Colonic mucosa (tissue), 4 donors: Measurements from ENCODE around the gene PHACTR3. TPM values are rescaled to one million over a fixed set of nuclear protein-coding genes. Genes with fewer than 3 reads are reported as not detected.

Source experiments
- DNase-seq: peaks from one replicate; pipeline ENCODE4 v3.0.0-alpha.2; 2020
- H3K27ac ChIP-seq: fragments of 200-600 bp; one replicate; pipeline ENCODE4 v1.8.0; 2021
- H3K27me3 ChIP-seq: fragments of 200-600 bp; one replicate; pipeline ENCODE4 v1.8.0; 2021
- H3K36me3 ChIP-seq: fragments of 200-600 bp; one replicate; pipeline ENCODE4 v1.8.0; 2021
- H3K4me1 ChIP-seq: fragments of 200-600 bp; one replicate; pipeline ENCODE4 v1.8.0; 2021; ENCODE audit warnings: mild to moderate bottlenecking
- H3K4me3 ChIP-seq: fragments of 200-600 bp; one replicate; pipeline ENCODE4 v1.8.0; 2021
- H3K9ac ChIP-seq, 2 donors: one replicate each; pipeline ENCODE4 v1.7.0; 2013; ENCODE audit warnings: control low read depth in 2 of 2, low read depth in 2 of 2, low read length in 2 of 2
- H3K9me3 ChIP-seq: fragments of 200-600 bp; one replicate; pipeline ENCODE4 v1.8.0; 2021
- CTCF ChIP-seq: fragments of 200-600 bp; IDR thresholded peaks from one replicate; pipeline ENCODE4 v1.8.0; 2022; ENCODE audit warnings: antibody characterized with exemption, mild to moderate bottlenecking
- intact Hi-C: fragments of 100-400 bp; cut with DNase I; formaldehyde crosslinking; loops from one replicate; pipeline ENCODE4 v1.14.1; 2022
- total RNA-seq, 2 donors: library from RNA; stranded (reverse); fragmentation: NEBNext Ultra II Directional in 1 of 2; extraction: Animal tissue kit (Norgen Biotek cat#: 25700) in 1 of 2; gene quantifications; one replicate each; pipeline ENCODE4 v1.2.1, GENCODE V29; 2021
- donor health status: healthy.
- donor health status: DM: no; HTN: no; CAD: no.
- donor health status: DM: no; HTN: no; CAD: no.

PHACTR3 gene
- total RNA-seq, 2 donors from 2014 or later: 0.44 to 0.53 TPM

DNA sequence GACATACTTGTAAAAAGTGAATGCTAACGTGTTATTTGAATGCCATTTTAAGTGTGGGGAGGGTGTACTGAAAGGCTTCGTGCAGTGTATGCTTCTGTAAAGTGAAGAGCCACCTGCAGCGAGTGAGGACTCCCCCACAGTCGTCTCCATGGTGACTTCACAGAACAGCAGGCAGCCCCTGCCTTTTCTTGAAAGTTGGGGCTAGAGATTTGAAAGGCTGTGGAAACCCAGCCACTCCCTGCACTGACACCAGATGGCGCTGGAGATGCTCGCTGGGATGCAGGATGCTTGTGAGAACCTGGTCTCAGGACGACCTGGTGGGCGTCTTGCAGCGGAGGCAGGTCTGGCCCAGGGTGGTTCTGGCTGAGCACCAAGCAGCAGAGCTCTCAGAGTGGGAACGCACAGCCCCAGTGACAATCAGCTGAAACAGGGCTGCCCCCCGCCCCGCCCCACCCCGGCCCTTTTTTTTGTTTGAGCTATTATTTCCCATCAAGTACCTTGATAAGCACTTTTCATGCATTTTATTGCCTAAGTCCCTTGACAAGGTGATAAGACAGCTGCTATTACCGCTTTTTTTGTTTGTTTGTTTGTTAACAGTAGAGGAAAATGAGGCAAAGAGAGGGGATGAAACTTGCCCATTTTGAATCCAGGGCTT is 178.8 kb downstream of the PHACTR3 start:
- peak; percentile 36 for DNase-seq
- TF ChIP-seq CTCF: peak; percentile 66
- no peaks in the 10 kb centered on the region for H3K9me3 ChIP-seq
- no peak overlapping the region for H3K9ac ChIP-seq
- H3K27me3 ChIP-seq: no peaks in the 10 kb centered on the region
- H3K36me3 ChIP-seq: no peaks in the 10 kb centered on the region
- intact Hi-C loops: loop anchor here (2.0 kb wide), 1 partner anchor 68 kb away; no protein-coding TSS in a partner anchor
- no peak overlapping the region for H3K4me3 ChIP-seq
- H3K4me1 ChIP-seq: no peaks in the 10 kb centered on the region
- no peak overlapping the region for H3K27ac ChIP-seq

DNA sequence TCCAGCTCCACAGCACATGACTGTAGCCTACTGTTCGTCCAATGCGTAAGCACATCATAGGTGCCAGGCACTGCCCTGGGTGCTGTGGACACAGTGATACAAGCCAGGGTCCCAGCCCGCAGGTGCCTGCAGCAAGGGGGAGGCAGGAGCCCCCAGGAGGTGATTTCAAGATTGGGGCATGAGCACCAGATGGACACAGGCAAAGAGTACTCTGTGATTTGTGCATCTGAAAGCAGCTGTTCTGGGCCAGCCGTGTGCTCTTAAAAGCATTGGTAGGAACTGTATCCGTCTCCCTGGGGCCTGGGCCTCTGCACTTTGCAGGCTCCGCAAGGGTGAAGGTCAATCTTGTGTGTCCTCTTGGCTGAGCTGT is 179.3 kb downstream of the PHACTR3 start:
- H3K9ac ChIP-seq: no peak overlapping the region
- H3K4me3 ChIP-seq: no peak overlapping the region
- H3K4me1 ChIP-seq: no peaks in the 10 kb centered on the region
- H3K27ac ChIP-seq: no peak overlapping the region
- H3K9me3 ChIP-seq: no peaks in the 10 kb centered on the region
- no peaks in the 10 kb centered on the region for H3K36me3 ChIP-seq
- no peaks in the 10 kb centered on the region for H3K27me3 ChIP-seq
- TF ChIP-seq CTCF: no peak
- no peak for DNase-seq
- intact Hi-C loops: loop anchor here (2.0 kb wide), 1 partner anchor 67 kb away; no protein-coding TSS in a partner anchor

DNA sequence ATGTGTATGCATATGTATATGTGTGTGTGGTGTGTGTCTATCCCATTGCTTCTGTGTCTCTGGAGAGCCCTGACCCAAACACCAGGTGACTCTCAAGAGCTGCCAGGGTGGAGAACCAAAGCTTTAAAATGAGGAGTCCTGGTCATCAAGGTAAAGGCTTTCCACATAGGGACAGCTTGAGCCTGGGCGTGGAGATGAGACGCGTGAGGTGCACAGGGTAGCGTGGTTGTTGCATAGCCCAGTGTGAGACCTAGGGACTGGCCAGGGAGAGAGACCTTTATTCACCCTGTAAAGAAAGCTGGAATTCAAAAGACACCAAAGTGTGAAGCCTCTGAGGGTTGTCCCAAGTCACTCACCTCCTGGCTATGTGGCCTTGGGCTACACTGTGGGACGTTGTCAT is 180.0 kb downstream of the PHACTR3 start:
- no peaks in the 10 kb centered on the region for H3K9me3 ChIP-seq
- no peak overlapping the region for H3K9ac ChIP-seq
- DNase-seq: no peak
- no peaks in the 10 kb centered on the region for H3K27me3 ChIP-seq
- intact Hi-C loops: no loop called here
- H3K4me3 ChIP-seq: no peak overlapping the region
- no peak overlapping the region for H3K27ac ChIP-seq
- no peaks in the 10 kb centered on the region for H3K4me1 ChIP-seq
- TF ChIP-seq CTCF: no peak
- H3K36me3 ChIP-seq: no peaks in the 10 kb centered on the region

DNA sequence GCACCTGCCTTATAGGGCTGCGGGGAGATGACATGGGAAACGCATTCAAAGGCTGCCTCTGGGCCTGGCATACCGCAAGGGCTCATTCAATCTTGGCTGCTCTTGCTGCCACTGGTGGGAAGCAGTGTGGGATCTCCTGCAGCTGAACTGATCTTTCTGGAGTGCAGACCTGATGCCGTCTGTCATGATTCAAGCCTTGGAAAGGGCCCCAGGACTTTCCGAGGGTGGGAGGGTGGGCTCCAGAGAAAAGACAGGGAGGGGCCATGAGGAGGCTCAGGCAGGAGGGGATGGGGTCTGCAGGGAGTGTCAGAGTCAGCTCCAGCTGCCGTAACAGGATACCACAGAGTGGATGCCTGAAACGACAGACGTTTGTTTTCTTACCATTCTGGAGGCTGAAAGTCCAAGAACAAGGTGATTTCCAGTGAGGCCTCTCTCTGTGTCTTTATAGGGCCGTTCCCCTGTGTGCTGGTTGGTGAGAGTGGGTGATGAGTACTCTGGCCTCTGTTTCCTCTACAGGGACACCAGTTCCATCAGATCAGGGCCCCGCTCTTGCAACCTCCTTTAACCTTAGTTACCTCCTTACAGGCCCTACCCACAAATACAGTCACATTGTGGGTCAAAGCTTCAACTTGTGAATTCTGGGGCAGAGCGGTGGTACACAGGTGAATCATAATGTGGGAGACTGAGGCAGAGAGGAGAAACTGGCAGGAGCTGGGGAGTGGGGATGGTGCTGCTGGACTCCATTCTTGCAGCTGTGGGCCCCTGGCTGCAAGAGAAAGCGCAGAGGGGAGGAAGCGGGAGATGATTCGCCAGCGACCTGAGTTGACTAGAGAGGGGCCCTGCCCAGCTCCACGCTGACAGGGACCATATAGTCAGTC is 180.7 kb downstream of the PHACTR3 start:
- Histone ChIP-seq H3K36me3 (no peaks in the 10 kb centered on the region), H3K27me3 (no peaks in the 10 kb centered on the region), H3K4me1 (no peaks in the 10 kb centered on the region), H3K9me3 (no peaks in the 10 kb centered on the region), H3K9ac (no peak overlapping the region), H3K27ac (no peak overlapping the region), H3K4me3 (no peak overlapping the region)
- no peak for DNase-seq
- no peak for TF ChIP-seq CTCF
- intact Hi-C loops: no loop called here

DNA sequence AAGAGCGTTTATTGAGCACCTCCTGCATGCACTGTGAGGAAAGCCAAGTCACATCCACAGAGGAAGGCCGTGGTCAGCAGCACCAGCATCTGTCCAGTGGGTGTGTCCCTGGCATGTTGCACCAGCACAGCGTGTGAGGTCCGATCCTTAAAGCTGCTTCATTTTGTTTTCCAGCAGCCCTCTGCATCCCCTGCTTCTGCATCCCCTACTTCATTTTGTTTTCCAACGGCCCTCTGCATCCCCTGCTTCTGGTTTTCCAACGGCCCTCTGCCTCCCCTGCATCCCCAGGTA is 181.3 kb downstream of the PHACTR3 start:
- Histone ChIP-seq H3K9me3 (no peaks in the 10 kb centered on the region), H3K36me3 (no peaks in the 10 kb centered on the region), H3K4me1 (no peaks in the 10 kb centered on the region), H3K27me3 (no peaks in the 10 kb centered on the region), H3K4me3 (no peak overlapping the region), H3K27ac (no peak overlapping the region), H3K9ac (no peak overlapping the region)
- no peak for TF ChIP-seq CTCF
- intact Hi-C loops: no loop called here
- DNase-seq: no peak
